ENCODE results near the gene MMRN2.

- no peak for TF ChIP-seq EP300 (IDR thresholded peaks at IDR 0.05)
- peak; percentile 91 to 95 for TF ChIP-seq CTCF (IDR thresholded peaks at IDR 0.05)
Observed at GRCh38 chr10:86960003-86960862, 2.8 kb upstream of the MMRN2 start.
